HepG2 (cell line): ENCODE measurements around the gene SLC4A9. TPM values are rescaled to one million over a fixed set of nuclear protein-coding genes. Genes with fewer than 3 reads are reported as not detected.

Experiments
- ATAD3A ChIP-seq: sonication (generic); formaldehyde crosslinking; IDR thresholded peaks from 2 replicates; pipeline ENCODE4 v1.4.0; 2020; ENCODE audit warnings: missing genetic modification reagents
- BHLHE40 ChIP-seq: IDR thresholded peaks from 2 replicates; pipeline ENCODE4 v1.6.1; 2011; ENCODE audit warnings: low read length, improper control_type of control experiment
- FUBP1 ChIP-seq: sonication (generic); formaldehyde crosslinking; IDR thresholded peaks from 2 replicates; pipeline ENCODE4 v1.5.1; 2020; ENCODE audit warnings: missing genetic modification reagents, mild to moderate bottlenecking, borderline replicate concordance
- HDAC1 ChIP-seq: sonication (generic); formaldehyde crosslinking; IDR thresholded peaks from 2 replicates; pipeline ENCODE4 v1.5.1; 2020; ENCODE audit warnings: mild to moderate bottlenecking, missing genetic modification reagents
- IKZF4 ChIP-seq: sonication (generic); formaldehyde crosslinking; IDR thresholded peaks from 2 replicates; pipeline ENCODE4 v1.5.1; 2020; ENCODE audit warnings: borderline replicate concordance, mild to moderate bottlenecking, low read depth, missing genetic modification reagents; ENCODE audit errors: not compliant biosample characterization
- JUNB ChIP-seq: sonication (generic); formaldehyde crosslinking; IDR thresholded peaks from 2 replicates; pipeline ENCODE4 v1.8.0; 2022; ENCODE audit warnings: missing genetic modification reagents, mild to moderate bottlenecking, borderline replicate concordance
- LCORL ChIP-seq, 2 experiments: fragments of 450-650 bp in 1 of 2; sonication (generic) in 1 of 2; formaldehyde crosslinking in 1 of 2; IDR thresholded peaks; 2 replicates each; pipeline versions ENCODE4 v1.5.0 to v1.6.1; 2017 to 2020; ENCODE audit warnings: antibody characterized with exemption in 1 of 2, missing genetic modification reagents in 1 of 2
- MTA3 ChIP-seq: sonication (generic); formaldehyde crosslinking; IDR thresholded peaks from 2 replicates; pipeline ENCODE4 v1.4.0; 2020; ENCODE audit warnings: missing genetic modification reagents
- PTBP1 ChIP-seq: fragments of 200-400 bp; formaldehyde crosslinking; IDR thresholded peaks from 2 replicates; pipeline ENCODE4 v1.6.1; 2018; ENCODE audit warnings: low read length, low read depth; ENCODE audit not compliant: poor library complexity, severe bottlenecking
- THYN1 ChIP-seq: sonication (generic); formaldehyde crosslinking; IDR thresholded peaks from 2 replicates; pipeline ENCODE4 v1.8.1; 2023; ENCODE audit warnings: low read depth, mild to moderate bottlenecking, moderate library complexity, missing genetic modification reagents, borderline replicate concordance
- ZBTB21 ChIP-seq: sonication (generic); formaldehyde crosslinking; IDR thresholded peaks from 2 replicates; pipeline ENCODE4 v1.4.0; 2020; ENCODE audit warnings: missing genetic modification reagents
- ZBTB33 ChIP-seq: sonication (generic); formaldehyde crosslinking; IDR thresholded peaks from 2 replicates; pipeline ENCODE4 v1.4.0; 2020; ENCODE audit warnings: missing genetic modification reagents
- ZBTB49 ChIP-seq: sonication (generic); formaldehyde crosslinking; IDR thresholded peaks from 2 replicates; pipeline ENCODE4 v1.4.0; 2020; ENCODE audit warnings: missing genetic modification reagents, borderline replicate concordance
- ZBTB7B ChIP-seq: sonication (generic); formaldehyde crosslinking; IDR thresholded peaks from 2 replicates; pipeline ENCODE4 v1.4.0; 2020; ENCODE audit warnings: missing genetic modification reagents
- ZFP37 ChIP-seq: sonication (generic); formaldehyde crosslinking; IDR thresholded peaks from 2 replicates; pipeline ENCODE4 v1.4.0; 2020; ENCODE audit warnings: missing genetic modification reagents, borderline replicate concordance
- ZMAT3 ChIP-seq: sonication (generic); formaldehyde crosslinking; conservative IDR thresholded peaks from 2 replicates; pipeline ENCODE4 v1.7.0; 2021; ENCODE audit warnings: missing genetic modification reagents
- ZNF567 ChIP-seq: sonication (generic); formaldehyde crosslinking; IDR thresholded peaks from 2 replicates; pipeline ENCODE4 v1.8.1; 2023; ENCODE audit warnings: mild to moderate bottlenecking, missing genetic modification reagents, borderline replicate concordance
- ZNF839 ChIP-seq: sonication (generic); formaldehyde crosslinking; IDR thresholded peaks from 2 replicates; pipeline ENCODE4 v1.4.0; 2020; ENCODE audit warnings: missing genetic modification reagents, mild to moderate bottlenecking, borderline replicate concordance
- polyA plus RNA-seq, 8 experiments: library from polyadenylated mRNA; depleted of rRNA in 3 of 8; stranded (reverse) in 7 of 8; unstranded in 1 of 8; fragments of >200 nt; fragmentation: Illumina TruSeq in 4 of 8; extraction: Trizol in 4 of 8; gene quantifications; 2 replicates each; pipeline versions ENCODE4 v1.2.1 to v1.2.3, GENCODE V29; 2011 to 2016; ENCODE audit warnings: low read depth in 4 of 8, missing spikeins in 1 of 8, mixed read lengths in 1 of 8; ENCODE audit not compliant: insufficient read depth in 1 of 8
- total RNA-seq, 5 experiments: library from RNA; depleted of rRNA; stranded (reverse); fragments of >200 nt; fragmentation: Illumina TruSeq; extraction: Trizol; gene quantifications; 2 replicates each; pipeline ENCODE4 v1.2.3, GENCODE V29; 2016; ENCODE audit warnings: low read depth in 1 of 5
- TF ChIP-seq, protein P1 (sequence below): sonication (generic); formaldehyde crosslinking; conservative IDR thresholded peaks from 2 replicates; pipeline ENCODE4 v1.4.0; 2020; ENCODE audit warnings: mild to moderate bottlenecking, missing genetic modification reagents, moderate library complexity

The SLC4A9 gene
- total and polyA plus RNA-seq, 2 of the 13 experiments (the other 11 are each of a cell fraction or from before 2014, with no cell fraction given), result not detected

- TF ChIP-seq PTBP1 (no peak), JUNB (CRISPR knock-in tag) (no peak), ZNF839 (CRISPR knock-in tag) (no peak), THYN1 (CRISPR knock-in tag) (no peak), ZBTB49 (CRISPR knock-in tag) (no peak), ZBTB21 (no peak), HDAC1 (CRISPR knock-in tag) (no peak), ZBTB7B (peak; percentile 77; the same call in 1 of the 2 replicates), ZMAT3 (CRISPR knock-in tag) (no peak), MTA3 (no peak), FUBP1 (CRISPR knock-in tag) (no peak), ATAD3A (no peak), ZNF567 (CRISPR knock-in tag) (no peak), ZBTB33 (CRISPR knock-in tag) (no peak), ZFP37 (CRISPR knock-in tag) (no peak), IKZF4 (no peak), LCORL (IDR thresholded peaks at IDR 0.05) (no peak), LCORL (CRISPR knock-in tag; IDR thresholded peaks at IDR 0.05) (peak; percentile 59), BHLHE40 (0 out of 2 replicates have a peak, but pooled peaks have one; percentile 10)
- TF ChIP-seq, protein P1, sequence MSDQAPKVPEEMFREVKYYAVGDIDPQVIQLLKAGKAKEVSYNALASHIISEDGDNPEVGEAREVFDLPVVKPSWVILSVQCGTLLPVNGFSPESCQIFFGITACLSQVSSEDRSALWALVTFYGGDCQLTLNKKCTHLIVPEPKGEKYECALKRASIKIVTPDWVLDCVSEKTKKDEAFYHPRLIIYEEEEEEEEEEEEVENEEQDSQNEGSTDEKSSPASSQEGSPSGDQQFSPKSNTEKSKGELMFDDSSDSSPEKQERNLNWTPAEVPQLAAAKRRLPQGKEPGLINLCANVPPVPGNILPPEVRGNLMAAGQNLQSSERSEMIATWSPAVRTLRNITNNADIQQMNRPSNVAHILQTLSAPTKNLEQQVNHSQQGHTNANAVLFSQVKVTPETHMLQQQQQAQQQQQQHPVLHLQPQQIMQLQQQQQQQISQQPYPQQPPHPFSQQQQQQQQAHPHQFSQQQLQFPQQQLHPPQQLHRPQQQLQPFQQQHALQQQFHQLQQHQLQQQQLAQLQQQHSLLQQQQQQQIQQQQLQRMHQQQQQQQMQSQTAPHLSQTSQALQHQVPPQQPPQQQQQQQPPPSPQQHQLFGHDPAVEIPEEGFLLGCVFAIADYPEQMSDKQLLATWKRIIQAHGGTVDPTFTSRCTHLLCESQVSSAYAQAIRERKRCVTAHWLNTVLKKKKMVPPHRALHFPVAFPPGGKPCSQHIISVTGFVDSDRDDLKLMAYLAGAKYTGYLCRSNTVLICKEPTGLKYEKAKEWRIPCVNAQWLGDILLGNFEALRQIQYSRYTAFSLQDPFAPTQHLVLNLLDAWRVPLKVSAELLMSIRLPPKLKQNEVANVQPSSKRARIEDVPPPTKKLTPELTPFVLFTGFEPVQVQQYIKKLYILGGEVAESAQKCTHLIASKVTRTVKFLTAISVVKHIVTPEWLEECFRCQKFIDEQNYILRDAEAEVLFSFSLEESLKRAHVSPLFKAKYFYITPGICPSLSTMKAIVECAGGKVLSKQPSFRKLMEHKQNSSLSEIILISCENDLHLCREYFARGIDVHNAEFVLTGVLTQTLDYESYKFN, result no peak
Observed at GRCh38 chr5:140345919-140346347, 14.1 kb upstream of the SLC4A9 start (continued).
